ENCODE results near the gene STK38L. TPM values are rescaled to one million over a fixed set of nuclear protein-coding genes. Genes with fewer than 3 reads are reported as not detected.

The STK38L gene
- total RNA-seq, 1 donor from 2014 or later: 31.4 TPM

DNA sequence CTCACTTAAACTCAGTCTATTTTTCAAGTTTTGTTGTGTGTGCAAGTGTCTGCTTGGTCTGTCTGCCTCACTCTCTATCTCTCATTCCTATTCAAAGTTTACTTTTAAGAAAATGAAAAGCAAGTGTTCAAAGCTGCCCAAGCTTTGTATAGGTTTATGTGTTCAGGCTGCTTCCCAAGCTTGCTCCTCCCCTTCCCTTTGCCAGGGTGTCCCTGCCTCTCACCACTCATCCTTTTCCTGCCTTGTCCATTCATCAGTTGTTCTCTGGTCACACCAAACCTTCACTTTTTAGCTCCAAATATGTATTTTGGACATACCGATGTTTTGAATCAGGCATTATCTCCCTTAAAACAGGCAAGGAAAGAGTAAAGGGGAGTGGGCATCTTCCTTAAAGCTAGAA, 41.3 kb downstream of the STK38L start:
- Mint-ChIP-seq H3K27ac (ENCODE audit: unreplicated experiment) (no peak overlapping the region), H3K27me3 (ENCODE audit: unreplicated experiment) (no peaks in the 10 kb centered on the region), H3K4me1 (ENCODE audit: low read depth, unreplicated experiment) (peaks cover 21% of the 10 kb centered on the region), H3K4me3 (ENCODE audit: unreplicated experiment) (no peak overlapping the region), H3K9me3 (ENCODE audit: unreplicated experiment) (no peaks in the 10 kb centered on the region), H3K36me3 (ENCODE audit: unreplicated experiment) (no peaks in the 10 kb centered on the region)
- no peak for DNase-seq
- TF ChIP-seq, protein P1, sequence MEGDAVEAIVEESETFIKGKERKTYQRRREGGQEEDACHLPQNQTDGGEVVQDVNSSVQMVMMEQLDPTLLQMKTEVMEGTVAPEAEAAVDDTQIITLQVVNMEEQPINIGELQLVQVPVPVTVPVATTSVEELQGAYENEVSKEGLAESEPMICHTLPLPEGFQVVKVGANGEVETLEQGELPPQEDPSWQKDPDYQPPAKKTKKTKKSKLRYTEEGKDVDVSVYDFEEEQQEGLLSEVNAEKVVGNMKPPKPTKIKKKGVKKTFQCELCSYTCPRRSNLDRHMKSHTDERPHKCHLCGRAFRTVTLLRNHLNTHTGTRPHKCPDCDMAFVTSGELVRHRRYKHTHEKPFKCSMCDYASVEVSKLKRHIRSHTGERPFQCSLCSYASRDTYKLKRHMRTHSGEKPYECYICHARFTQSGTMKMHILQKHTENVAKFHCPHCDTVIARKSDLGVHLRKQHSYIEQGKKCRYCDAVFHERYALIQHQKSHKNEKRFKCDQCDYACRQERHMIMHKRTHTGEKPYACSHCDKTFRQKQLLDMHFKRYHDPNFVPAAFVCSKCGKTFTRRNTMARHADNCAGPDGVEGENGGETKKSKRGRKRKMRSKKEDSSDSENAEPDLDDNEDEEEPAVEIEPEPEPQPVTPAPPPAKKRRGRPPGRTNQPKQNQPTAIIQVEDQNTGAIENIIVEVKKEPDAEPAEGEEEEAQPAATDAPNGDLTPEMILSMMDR (IDR thresholded peaks at IDR 0.05; ENCODE audit: partially characterized antibody, unreplicated experiment): no peak

DNA sequence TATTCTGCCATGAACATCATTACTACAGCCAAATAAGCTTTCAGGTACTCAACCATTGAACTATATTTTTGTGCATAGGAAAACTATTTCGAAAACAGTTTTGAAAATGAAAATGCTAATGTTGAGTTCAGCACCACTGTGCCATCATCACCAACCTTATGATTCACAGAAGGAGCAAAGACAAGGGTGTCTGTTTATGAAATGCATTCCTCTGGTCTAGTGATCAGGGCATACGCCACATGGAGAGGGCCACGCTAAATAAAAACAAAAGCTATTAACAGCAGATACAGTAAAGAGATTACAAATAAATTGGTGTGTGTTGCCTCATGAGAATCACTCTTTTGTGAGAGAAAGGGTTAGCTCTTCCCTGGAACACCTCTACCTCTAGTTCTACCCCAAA, 45.3 kb downstream of the STK38L start:
- TF ChIP-seq, protein P1 (IDR thresholded peaks at IDR 0.05; ENCODE audit: partially characterized antibody, unreplicated experiment): no peak
- H3K27me3 Mint-ChIP-seq (ENCODE audit: unreplicated experiment): no peaks in the 10 kb centered on the region
- no peak overlapping the region for H3K27ac Mint-ChIP-seq (ENCODE audit: unreplicated experiment)

DNA sequence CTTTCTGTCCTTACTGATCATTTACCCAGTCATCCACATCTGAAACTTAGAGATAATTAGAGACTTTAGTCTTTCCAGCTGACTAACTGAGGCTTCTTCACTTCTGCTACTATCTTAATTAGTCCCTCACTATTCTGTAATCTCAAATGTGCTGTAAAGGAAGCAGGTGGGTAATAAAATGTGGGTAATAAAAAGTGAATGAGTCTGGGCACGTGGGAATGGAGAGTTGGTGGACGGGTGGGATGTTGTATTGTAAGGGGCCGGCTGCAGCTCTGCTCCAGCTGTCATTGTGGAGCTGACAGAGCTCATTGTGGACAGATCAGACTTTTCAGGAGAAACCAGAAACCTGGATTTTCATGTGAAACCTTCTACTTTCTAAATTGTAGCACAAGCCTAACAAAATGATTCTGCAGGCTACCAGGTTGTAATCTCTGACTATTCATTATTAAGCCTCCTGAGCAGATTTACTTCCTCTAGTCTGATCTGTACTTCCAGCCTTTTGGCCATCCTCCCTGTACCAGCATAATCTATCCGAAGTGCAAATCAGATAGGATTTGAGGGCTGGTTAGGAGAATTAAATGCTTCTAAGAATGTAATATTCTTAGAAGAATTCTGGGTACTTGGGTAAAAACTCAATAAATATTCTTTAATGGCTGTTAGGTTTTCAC, 46.5 kb downstream of the STK38L start:
- Mint-ChIP-seq H3K4me3 (ENCODE audit: unreplicated experiment) (peak overlapping the region; percentile 2), H3K27ac (ENCODE audit: unreplicated experiment) (no peak overlapping the region), H3K27me3 (ENCODE audit: unreplicated experiment) (no peaks in the 10 kb centered on the region), H3K36me3 (ENCODE audit: unreplicated experiment) (no peaks in the 10 kb centered on the region), H3K4me1 (ENCODE audit: low read depth, unreplicated experiment) (peaks cover 16% of the 10 kb centered on the region), H3K9me3 (ENCODE audit: unreplicated experiment) (no peaks in the 10 kb centered on the region)
- DNase-seq: no peak
- TF ChIP-seq, protein P1 (IDR thresholded peaks at IDR 0.05; ENCODE audit: partially characterized antibody, unreplicated experiment): no peak

More for the DNA sequence above, 45.3 kb downstream of the STK38L start:
- Mint-ChIP-seq H3K36me3 (ENCODE audit: unreplicated experiment) (no peaks in the 10 kb centered on the region), H3K4me1 (ENCODE audit: low read depth, unreplicated experiment) (peaks cover 25% of the 10 kb centered on the region), H3K9me3 (ENCODE audit: unreplicated experiment) (no peaks in the 10 kb centered on the region), H3K4me3 (ENCODE audit: unreplicated experiment) (no peak overlapping the region)
- DNase-seq: no peak

DNA sequence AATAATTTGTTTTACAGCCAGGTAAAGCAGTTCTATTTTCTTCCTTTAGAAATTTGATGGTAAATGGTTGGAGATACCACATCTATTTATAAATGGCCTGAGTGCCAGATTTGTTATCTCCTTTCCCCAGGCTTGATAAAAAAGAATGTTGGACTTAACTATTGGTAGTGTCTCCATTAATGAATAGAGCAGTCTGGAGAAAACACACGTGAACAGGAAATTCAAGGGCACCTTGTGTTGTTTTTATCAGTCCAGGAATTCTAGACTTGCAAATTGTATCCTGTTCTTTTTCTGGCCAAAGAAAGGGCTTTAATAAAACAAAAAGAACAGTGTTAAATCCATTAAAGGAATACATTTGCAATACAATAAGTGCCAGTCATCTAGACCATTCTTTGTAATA, 47.8 kb downstream of the STK38L start:
- Mint-ChIP-seq H3K4me1 (ENCODE audit: low read depth, unreplicated experiment) (peaks cover 15% of the 10 kb centered on the region), H3K36me3 (ENCODE audit: unreplicated experiment) (no peaks in the 10 kb centered on the region), H3K27me3 (ENCODE audit: unreplicated experiment) (no peaks in the 10 kb centered on the region), H3K9me3 (ENCODE audit: unreplicated experiment) (no peaks in the 10 kb centered on the region), H3K27ac (ENCODE audit: unreplicated experiment) (no peak overlapping the region), H3K4me3 (ENCODE audit: unreplicated experiment) (no peak overlapping the region)
- TF ChIP-seq, protein P1 (IDR thresholded peaks at IDR 0.05; ENCODE audit: partially characterized antibody, unreplicated experiment): no peak
- no peak for DNase-seq

DNA sequence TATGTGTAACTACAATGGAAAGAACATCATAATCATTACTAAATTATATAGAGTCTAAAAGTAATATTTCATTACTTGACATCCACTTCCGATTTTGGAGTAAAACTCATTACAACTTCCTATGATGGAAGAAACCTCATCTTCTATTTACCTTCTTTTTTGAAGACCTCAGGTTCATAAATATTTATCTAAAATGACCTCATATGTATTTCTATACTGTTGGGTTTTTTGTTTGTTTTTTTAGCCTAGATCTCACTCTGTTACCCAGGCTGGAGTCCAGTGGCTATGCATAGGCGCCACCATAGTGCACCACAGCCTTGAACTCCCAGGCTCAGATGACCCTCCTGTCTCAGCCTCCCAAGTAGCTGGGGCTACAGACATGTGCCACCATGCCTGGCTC, 48.6 kb downstream of the STK38L start:
- peaks cover 15% of the 10 kb centered on the region for H3K4me1 Mint-ChIP-seq (ENCODE audit: low read depth, unreplicated experiment)
- no peaks in the 10 kb centered on the region for H3K36me3 Mint-ChIP-seq (ENCODE audit: unreplicated experiment)
- no peaks in the 10 kb centered on the region for H3K9me3 Mint-ChIP-seq (ENCODE audit: unreplicated experiment)
- no peak overlapping the region for H3K4me3 Mint-ChIP-seq (ENCODE audit: unreplicated experiment)
- TF ChIP-seq, protein P1 (IDR thresholded peaks at IDR 0.05; ENCODE audit: partially characterized antibody, unreplicated experiment): no peak
- DNase-seq: no peak
- no peak overlapping the region for H3K27ac Mint-ChIP-seq (ENCODE audit: unreplicated experiment)
- no peaks in the 10 kb centered on the region for H3K27me3 Mint-ChIP-seq (ENCODE audit: unreplicated experiment)
